Thyroid gland (tissue), 4 donors: ENCODE measurements around the gene TCERG1L. TPM values are rescaled to one million over a fixed set of nuclear protein-coding genes. Genes with fewer than 3 reads are reported as not detected.

Experiments used
- DNase-seq, 2 donors: peaks; one replicate each; pipeline ENCODE4 v3.0.0-alpha.2; 2019
- H3K27ac ChIP-seq, 3 donors: fragments of 200-600 bp; sonication (generic); 1 replicate in 2 of 3; 2 replicates in 1 of 3; pipeline ENCODE4 v1.5.1; 2016 to 2019; ENCODE audit warnings: mild to moderate bottlenecking in 1 of 3, moderate library complexity in 1 of 3
- H3K27me3 ChIP-seq: fragments of 200-600 bp; sonication (generic); one replicate; pipeline ENCODE4 v1.5.1; 2019
- H3K36me3 ChIP-seq, 2 donors: fragments of 200-600 bp; sonication (generic); one replicate each; pipeline ENCODE4 v1.5.1; 2016 to 2019
- H3K4me1 ChIP-seq, 2 donors: fragments of 200-600 bp; sonication (generic); one replicate each; pipeline ENCODE4 v1.5.1; 2017 to 2019
- H3K4me3 ChIP-seq, 3 donors: fragments of 200-600 bp; sonication (generic); replicated peaks in 1 of 3; 1 replicate in 2 of 3; 2 replicates in 1 of 3; pipeline ENCODE4 v1.5.1; 2016; ENCODE audit warnings: mild to moderate bottlenecking in 1 of 3
- H3K9me3 ChIP-seq: fragments of 200-600 bp; sonication (generic); one replicate; pipeline ENCODE4 v1.5.1; 2017
- POLR2A ChIP-seq, 2 donors: fragments of 450-650 bp; IDR thresholded peaks; one replicate each; pipeline ENCODE4 v1.6.1; 2017; ENCODE audit warnings: antibody characterized with exemption in 2 of 2, mild to moderate bottlenecking in 2 of 2, moderate library complexity in 1 of 2
- WGBS, 2 donors: methylation state at CpG; one replicate each; pipeline ENCODE4 v1.1.5; 2017; 5-methylcytosine and 5-hydroxymethylcytosine counted together
- intact Hi-C: fragments of 100-400 bp; cut with DNase I; formaldehyde crosslinking; loops from one replicate; pipeline ENCODE4 v1.15.1; 2023
- total RNA-seq, 4 donors: library from RNA; depleted of rRNA; stranded (reverse); fragments of >200 nt; gene quantifications; one replicate each; pipeline ENCODE4 v1.2.3, GENCODE V29; 2016
- TF ChIP-seq, protein P1 (sequence below), 6 experiments: fragments of 200-600 bp in 3 of 6; fragments of 450-650 bp in 3 of 6; sonication (generic) in 3 of 6; IDR thresholded peaks; one replicate each; pipeline ENCODE4 v1.5.1; 2016 to 2019; ENCODE audit warnings: antibody characterized with exemption in 6 of 6, mild to moderate bottlenecking in 2 of 6, inconsistent platforms in 1 of 6, moderate library complexity in 1 of 6

The TCERG1L gene
- total RNA-seq, 4 donors from 2014 or later: 4.3 to 23.6 (median 8.2) TPM

DNA sequence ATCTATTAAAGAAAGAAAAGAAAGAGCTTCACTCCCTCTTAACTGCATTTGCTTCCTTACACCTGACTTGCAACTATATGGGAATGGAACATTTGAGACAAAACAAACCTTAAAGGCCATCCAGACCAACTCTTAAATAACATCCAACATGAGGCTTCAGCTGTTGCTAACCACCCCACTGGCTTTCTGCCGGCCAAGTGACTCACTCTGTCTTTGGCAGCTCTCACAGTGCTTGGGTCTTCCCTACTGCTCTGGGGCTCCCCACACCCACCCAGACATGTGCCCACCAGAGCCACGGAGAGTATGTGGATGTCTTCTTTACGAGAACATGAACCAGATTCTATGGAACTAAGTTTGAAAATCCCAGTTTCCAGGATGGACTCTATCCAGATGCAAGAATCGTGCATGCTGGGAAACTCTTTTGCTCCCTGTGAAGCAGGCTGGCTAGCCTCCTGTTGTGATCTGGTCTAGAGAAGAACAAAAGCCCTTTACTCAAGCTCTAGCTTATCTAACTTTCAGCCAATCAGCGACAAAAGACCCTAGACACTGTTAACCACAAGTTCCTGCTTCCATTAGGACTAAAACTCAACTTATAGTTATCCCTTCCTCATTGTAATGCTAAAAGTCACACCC lies 245.7 kb downstream of the TCERG1L start:
- TF ChIP-seq, protein P1, sequence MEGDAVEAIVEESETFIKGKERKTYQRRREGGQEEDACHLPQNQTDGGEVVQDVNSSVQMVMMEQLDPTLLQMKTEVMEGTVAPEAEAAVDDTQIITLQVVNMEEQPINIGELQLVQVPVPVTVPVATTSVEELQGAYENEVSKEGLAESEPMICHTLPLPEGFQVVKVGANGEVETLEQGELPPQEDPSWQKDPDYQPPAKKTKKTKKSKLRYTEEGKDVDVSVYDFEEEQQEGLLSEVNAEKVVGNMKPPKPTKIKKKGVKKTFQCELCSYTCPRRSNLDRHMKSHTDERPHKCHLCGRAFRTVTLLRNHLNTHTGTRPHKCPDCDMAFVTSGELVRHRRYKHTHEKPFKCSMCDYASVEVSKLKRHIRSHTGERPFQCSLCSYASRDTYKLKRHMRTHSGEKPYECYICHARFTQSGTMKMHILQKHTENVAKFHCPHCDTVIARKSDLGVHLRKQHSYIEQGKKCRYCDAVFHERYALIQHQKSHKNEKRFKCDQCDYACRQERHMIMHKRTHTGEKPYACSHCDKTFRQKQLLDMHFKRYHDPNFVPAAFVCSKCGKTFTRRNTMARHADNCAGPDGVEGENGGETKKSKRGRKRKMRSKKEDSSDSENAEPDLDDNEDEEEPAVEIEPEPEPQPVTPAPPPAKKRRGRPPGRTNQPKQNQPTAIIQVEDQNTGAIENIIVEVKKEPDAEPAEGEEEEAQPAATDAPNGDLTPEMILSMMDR (IDR thresholded peaks at IDR 0.05): no peak
- TF ChIP-seq POLR2A (IDR thresholded peaks at IDR 0.05): no peak
- H3K4me3 ChIP-seq: no peak overlapping the region
- WGBS, 2 donors: 58 to 77% methylated on average over 5 of the region's 5 CpGs
- no peaks in the 10 kb centered on the region for H3K4me1 ChIP-seq
- H3K27ac ChIP-seq: no peak overlapping the region
- intact Hi-C loops: no loop called here
- H3K9me3 ChIP-seq: no peaks in the 10 kb centered on the region
- H3K36me3 ChIP-seq: no peaks in the 10 kb centered on the region
- no peaks in the 10 kb centered on the region for H3K27me3 ChIP-seq
- no peak for DNase-seq

DNA sequence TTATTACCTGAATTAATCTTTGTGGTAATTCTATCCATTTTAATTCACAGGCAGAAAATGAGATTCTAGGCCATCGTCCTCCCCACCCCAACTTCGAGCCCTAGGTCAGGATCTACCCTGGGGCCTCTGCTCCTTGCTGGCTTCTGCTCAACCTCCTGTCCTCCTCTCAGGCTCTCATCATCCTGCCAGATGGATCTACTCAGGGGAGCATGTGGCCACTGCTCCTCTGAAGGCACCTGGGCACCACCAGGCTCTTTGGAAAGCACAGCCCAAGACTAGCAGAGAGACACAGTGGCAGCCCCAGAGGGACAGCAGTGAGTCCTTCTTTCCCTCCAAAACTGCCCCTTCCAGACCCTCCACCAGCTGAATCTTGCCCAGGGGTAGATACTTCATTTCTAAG lies 248.2 kb downstream of the TCERG1L start:
- Histone ChIP-seq H3K27ac (no peak overlapping the region), H3K4me3 (no peak overlapping the region), H3K27me3 (no peaks in the 10 kb centered on the region), H3K4me1 (no peaks in the 10 kb centered on the region), H3K36me3 (no peaks in the 10 kb centered on the region), H3K9me3 (no peaks in the 10 kb centered on the region)
- 94% methylated on average over 2 of the region's 2 CpGs for WGBS, 2 donors
- TF ChIP-seq, protein P1 (IDR thresholded peaks at IDR 0.05): no peak
- TF ChIP-seq POLR2A (IDR thresholded peaks at IDR 0.05): no peak
- DNase-seq: no peak
- intact Hi-C loops: no loop called here

DNA sequence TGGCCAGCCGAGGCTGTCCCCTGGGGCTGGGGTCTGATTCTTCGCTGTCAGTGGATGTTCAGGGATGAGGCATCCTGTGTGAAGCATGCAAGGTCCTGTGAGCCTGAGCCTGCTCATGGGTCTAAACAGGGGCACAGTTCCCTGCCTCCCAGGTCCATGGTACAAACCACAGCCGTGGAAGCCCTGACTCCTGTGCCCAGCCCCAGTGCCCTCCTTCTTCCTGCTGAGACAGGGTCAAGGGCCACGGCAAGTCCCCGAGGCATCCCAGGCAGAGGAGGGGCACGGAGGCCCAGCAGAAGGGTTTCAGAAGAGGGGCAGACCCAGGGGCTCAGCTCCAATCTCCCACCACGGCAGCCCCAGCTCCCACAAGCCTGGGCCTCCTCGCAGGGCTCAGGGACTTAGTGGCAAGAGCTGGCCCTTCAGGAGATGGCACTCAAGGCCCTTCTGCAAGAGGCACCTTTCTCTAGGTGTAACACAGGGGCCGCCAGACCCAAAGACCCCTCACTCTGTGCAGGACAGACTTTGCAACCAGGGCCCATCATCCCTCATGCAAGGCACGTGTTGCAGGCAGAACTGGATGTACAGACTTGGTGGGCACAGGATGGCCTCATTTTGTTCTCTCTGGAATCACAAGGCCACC lies 248.8 kb downstream of the TCERG1L start:
- TF ChIP-seq, protein P1 (IDR thresholded peaks at IDR 0.05): no peak
- TF ChIP-seq POLR2A (IDR thresholded peaks at IDR 0.05): no peak
- no peak for DNase-seq
- whole genome bisulfite sequencing, 2 donors: 72 to 84% methylated on average over 2 to 10 of the region's 10 CpGs

DNA sequence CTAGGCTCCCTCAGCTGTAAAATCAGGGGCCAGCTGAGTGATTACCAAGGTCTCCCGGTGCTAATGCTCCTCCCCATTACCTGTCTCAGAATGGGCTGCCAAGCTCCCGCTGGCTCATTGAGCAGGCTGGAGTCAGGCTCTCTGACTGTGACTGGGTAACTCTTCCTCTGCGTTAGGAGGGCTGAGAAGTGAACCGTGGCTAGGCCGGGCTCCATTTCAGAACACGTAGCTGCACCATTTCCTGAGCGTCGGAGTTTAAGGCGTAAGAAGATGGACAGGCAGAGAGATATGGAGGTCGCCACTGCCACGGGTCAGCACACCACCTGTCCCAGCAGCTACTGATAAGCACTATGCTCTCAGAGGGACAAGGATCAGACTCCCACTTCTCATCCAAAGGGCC lies 250.3 kb downstream of the TCERG1L start:
- Histone ChIP-seq H3K4me1 (no peaks in the 10 kb centered on the region), H3K27ac (no peak overlapping the region), H3K4me3 (no peak overlapping the region), H3K36me3 (no peaks in the 10 kb centered on the region), H3K9me3 (no peaks in the 10 kb centered on the region), H3K27me3 (no peaks in the 10 kb centered on the region)
- 74 to 83% methylated on average over 11 of the region's 11 CpGs for WGBS, 2 donors
- TF ChIP-seq POLR2A (IDR thresholded peaks at IDR 0.05): no peak
- TF ChIP-seq, protein P1 (IDR thresholded peaks at IDR 0.05): no peak
- DNase-seq: no peak
- intact Hi-C loops: no loop called here

More for the DNA sequence above, 248.8 kb downstream of the TCERG1L start:
- no peaks in the 10 kb centered on the region for H3K27me3 ChIP-seq
- H3K4me1 ChIP-seq: no peaks in the 10 kb centered on the region
- H3K27ac ChIP-seq: no peak overlapping the region
- H3K4me3 ChIP-seq: no peak overlapping the region
- H3K9me3 ChIP-seq: no peaks in the 10 kb centered on the region
- H3K36me3 ChIP-seq: no peaks in the 10 kb centered on the region
- intact Hi-C loops: no loop called here

DNA sequence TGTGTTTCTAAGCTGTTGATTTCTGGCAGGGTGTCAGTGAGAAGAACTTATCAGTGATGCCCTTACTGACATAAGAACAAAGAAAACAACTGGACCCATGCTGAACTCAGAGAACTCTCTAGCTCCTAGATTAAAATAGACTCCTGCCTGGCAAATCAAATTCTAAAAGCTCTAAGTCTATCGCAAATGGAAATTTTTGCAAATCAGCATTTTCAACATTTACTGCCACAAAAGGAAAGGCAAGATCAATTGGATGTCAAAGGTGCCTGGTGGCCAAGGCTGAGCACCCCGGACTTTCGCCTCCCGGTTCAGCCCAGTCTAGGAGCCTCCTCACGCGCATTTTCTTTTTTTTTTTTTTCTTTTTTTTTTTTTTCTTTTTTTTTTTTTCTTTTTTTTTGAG lies 251.6 kb downstream of the TCERG1L start:
- no peaks in the 10 kb centered on the region for H3K9me3 ChIP-seq
- H3K4me3 ChIP-seq: no peak overlapping the region
- no peaks in the 10 kb centered on the region for H3K4me1 ChIP-seq
- intact Hi-C loops: no loop called here
- H3K27me3 ChIP-seq: no peaks in the 10 kb centered on the region
- no peak for DNase-seq
- no peak overlapping the region for H3K27ac ChIP-seq
- 80 to 92% methylated on average over 6 of the region's 6 CpGs for WGBS, 2 donors
- no peaks in the 10 kb centered on the region for H3K36me3 ChIP-seq
- TF ChIP-seq POLR2A (IDR thresholded peaks at IDR 0.05): no peak
- TF ChIP-seq, protein P1 (IDR thresholded peaks at IDR 0.05): no peak
